Mammary epithelial cell (primary cell): ENCODE data around the gene IL9.

Experiments used
- EZH2 ChIP-seq: IDR thresholded peaks from 2 replicates; pipeline ENCODE4 v1.6.1; 2012; ENCODE audit warnings: low read length, inconsistent platforms, borderline replicate concordance
- TF ChIP-seq, protein P1 (sequence below), 2 donors: IDR thresholded peaks in 1 of 2; conservative IDR thresholded peaks in 1 of 2; 2 replicates each; pipeline ENCODE4 v1.5.1; 2011 to 2012; ENCODE audit warnings: inconsistent platforms in 2 of 2, low read length in 2 of 2, mild to moderate bottlenecking in 2 of 2, control low read depth in 1 of 2, low read depth in 1 of 2; ENCODE audit not compliant: insufficient read depth in 1 of 2; ENCODE audit errors: extremely low read depth in 1 of 2

DNA sequence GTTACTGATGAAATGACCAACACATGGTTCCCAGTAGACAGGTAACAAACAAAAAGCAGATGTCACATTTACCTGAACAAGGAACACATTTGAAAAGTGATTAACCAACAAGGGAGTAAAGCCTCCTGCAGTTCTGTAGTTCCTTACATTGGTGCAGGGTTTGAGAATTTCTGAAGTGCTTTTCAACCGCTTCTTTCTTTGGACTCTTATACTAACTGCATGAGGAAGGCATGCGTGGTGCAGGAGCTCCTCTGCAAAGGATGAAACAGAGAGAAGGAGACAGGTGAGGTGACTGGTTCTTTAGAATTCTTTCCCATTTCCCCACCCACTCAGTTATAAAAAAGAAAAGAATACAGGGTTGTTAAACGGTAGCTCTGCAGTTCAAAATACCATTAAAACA is 4.6 kb upstream of the IL9 start:
- TF ChIP-seq, protein P1, sequence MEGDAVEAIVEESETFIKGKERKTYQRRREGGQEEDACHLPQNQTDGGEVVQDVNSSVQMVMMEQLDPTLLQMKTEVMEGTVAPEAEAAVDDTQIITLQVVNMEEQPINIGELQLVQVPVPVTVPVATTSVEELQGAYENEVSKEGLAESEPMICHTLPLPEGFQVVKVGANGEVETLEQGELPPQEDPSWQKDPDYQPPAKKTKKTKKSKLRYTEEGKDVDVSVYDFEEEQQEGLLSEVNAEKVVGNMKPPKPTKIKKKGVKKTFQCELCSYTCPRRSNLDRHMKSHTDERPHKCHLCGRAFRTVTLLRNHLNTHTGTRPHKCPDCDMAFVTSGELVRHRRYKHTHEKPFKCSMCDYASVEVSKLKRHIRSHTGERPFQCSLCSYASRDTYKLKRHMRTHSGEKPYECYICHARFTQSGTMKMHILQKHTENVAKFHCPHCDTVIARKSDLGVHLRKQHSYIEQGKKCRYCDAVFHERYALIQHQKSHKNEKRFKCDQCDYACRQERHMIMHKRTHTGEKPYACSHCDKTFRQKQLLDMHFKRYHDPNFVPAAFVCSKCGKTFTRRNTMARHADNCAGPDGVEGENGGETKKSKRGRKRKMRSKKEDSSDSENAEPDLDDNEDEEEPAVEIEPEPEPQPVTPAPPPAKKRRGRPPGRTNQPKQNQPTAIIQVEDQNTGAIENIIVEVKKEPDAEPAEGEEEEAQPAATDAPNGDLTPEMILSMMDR (conservative IDR thresholded peaks at IDR 0.05 in 1 of 2, IDR thresholded peaks at IDR 0.05 in 1 of 2; ENCODE audit: extremely low read depth in 1 of 2, insufficient read depth in 1 of 2, low read depth in 1 of 2, low read length in 2 of 2), result no peak
- no peak for TF ChIP-seq EZH2
